ENCODE measurements around the gene P2RY2.

DNA sequence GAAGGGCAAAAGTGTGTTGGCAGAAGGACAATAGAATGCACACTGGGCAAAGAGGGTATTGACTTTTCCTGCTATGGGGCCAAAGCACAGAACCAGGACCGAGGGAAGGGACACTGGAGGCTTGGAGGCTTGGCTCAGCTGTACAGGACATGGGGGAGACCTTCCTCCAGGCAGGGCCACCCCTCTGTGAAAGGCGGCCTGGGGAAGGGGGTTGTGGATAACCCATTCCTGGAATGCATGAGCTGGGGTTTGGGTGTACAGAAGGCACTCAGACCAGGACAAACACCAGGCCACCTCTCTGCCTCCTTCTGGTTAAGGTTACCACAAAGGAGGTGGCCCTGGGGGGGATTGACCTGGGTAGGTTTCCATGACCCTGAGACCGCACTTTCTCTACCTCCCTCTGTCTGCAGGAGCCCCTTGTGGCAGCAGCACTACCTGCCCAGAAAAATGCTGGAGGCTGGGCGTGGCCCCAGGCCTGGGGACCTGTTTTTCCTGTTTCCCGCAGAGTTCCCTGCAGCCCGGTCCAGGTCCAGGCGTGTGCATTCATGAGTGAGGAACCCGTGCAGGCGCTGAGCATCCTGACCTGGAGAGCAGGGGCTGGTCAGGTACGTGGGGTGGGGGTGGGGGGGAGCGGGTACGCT is 9.6 kb downstream of the P2RY2 start:
- TF ChIP-seq ATF1 (CRISPR knock-in tag; IDR thresholded peaks at IDR 0.05) (no peak), NR1H2 (CRISPR knock-in tag; IDR thresholded peaks at IDR 0.05) (no peak), ZNF232 (CRISPR knock-in tag; IDR thresholded peaks at IDR 0.05) (no peak), ZNF219 (CRISPR knock-in tag; IDR thresholded peaks at IDR 0.05; ENCODE audit: borderline replicate concordance) (no peak), ELF4 (CRISPR knock-in tag; IDR thresholded peaks at IDR 0.05; ENCODE audit: low read depth) (no peak)
- TF ChIP-seq, protein P1, sequence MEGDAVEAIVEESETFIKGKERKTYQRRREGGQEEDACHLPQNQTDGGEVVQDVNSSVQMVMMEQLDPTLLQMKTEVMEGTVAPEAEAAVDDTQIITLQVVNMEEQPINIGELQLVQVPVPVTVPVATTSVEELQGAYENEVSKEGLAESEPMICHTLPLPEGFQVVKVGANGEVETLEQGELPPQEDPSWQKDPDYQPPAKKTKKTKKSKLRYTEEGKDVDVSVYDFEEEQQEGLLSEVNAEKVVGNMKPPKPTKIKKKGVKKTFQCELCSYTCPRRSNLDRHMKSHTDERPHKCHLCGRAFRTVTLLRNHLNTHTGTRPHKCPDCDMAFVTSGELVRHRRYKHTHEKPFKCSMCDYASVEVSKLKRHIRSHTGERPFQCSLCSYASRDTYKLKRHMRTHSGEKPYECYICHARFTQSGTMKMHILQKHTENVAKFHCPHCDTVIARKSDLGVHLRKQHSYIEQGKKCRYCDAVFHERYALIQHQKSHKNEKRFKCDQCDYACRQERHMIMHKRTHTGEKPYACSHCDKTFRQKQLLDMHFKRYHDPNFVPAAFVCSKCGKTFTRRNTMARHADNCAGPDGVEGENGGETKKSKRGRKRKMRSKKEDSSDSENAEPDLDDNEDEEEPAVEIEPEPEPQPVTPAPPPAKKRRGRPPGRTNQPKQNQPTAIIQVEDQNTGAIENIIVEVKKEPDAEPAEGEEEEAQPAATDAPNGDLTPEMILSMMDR (IDR thresholded peaks at IDR 0.05): no peak
- TF ChIP-seq, protein P2, sequence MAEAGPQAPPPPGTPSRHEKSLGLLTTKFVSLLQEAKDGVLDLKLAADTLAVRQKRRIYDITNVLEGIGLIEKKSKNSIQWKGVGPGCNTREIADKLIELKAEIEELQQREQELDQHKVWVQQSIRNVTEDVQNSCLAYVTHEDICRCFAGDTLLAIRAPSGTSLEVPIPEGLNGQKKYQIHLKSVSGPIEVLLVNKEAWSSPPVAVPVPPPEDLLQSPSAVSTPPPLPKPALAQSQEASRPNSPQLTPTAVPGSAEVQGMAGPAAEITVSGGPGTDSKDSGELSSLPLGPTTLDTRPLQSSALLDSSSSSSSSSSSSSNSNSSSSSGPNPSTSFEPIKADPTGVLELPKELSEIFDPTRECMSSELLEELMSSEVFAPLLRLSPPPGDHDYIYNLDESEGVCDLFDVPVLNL (CRISPR knock-in tag; IDR thresholded peaks at IDR 0.05; ENCODE audit: borderline replicate concordance, low read depth): no peak
- TF ChIP-seq, protein P3, sequence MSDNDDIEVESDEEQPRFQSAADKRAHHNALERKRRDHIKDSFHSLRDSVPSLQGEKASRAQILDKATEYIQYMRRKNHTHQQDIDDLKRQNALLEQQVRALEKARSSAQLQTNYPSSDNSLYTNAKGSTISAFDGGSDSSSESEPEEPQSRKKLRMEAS (CRISPR knock-in tag; IDR thresholded peaks at IDR 0.05): no peak

Data from WTC11 (cell line).